ENCODE data around the gene CUL9. TPM values are rescaled to one million over a fixed set of nuclear protein-coding genes. Genes with fewer than 3 reads are reported as not detected.

Gene CUL9
- total and polyA plus RNA-seq, 2 experiments from 2014 or later: 2.6 to 11.3 TPM

GRCh38 chr6:43254846-43255245 lies 72.8 kb downstream of the CUL9 start:
- Histone ChIP-seq H3F3A (replicated peaks; ENCODE audit: low read depth) (no peaks in the 10 kb centered on the region), H3K36me3 (ENCODE audit: insufficient read depth) (no peaks in the 10 kb centered on the region), H3K4me3 (no peak overlapping the region), H3K4me2 (no peak overlapping the region), H3K4me1 (ENCODE audit: insufficient read depth) (peaks cover 10% of the 10 kb centered on the region; the same call in 1 of the 2 replicates), H3K79me2 (replicated peaks; ENCODE audit: insufficient read depth) (no peaks in the 10 kb centered on the region), H3K27me3 (ENCODE audit: insufficient read depth) (no peaks in the 10 kb centered on the region), H4K20me1 (replicated peaks; ENCODE audit: insufficient read depth) (no peaks in the 10 kb centered on the region), H2AFZ (no peak overlapping the region), H3K27ac (ENCODE audit: low read depth) (no peak overlapping the region), H3K9me2 (ENCODE audit: insufficient read depth) (no peaks in the 10 kb centered on the region)
- Mint-ChIP-seq H3K36me3 (ENCODE audit: low read depth) (no peaks in the 10 kb centered on the region), H3K4me3 (no peak overlapping the region), H3K27me3 (ENCODE audit: insufficient read depth, low read depth, poor library complexity) (peaks cover 23% of the 10 kb centered on the region), H3K4me1 (peaks cover 23% of the 10 kb centered on the region), H3K27ac (no peak overlapping the region), H3K9me3 (no peaks in the 10 kb centered on the region; the same call in 2 of the 3 replicates)
- DNase-seq (ENCODE audit: low spot score) (no peak), ATAC-seq (no peak)
- TF ChIP-seq STAT1 (IDR thresholded peaks at IDR 0.05; ENCODE audit: unreplicated experiment): no peak
- no peak for TF ChIP-seq ZNF114 (CRISPR knock-in tag; IDR thresholded peaks at IDR 0.05)
- no peak for TF ChIP-seq EZH2phosphoT487 (IDR thresholded peaks at IDR 0.05; ENCODE audit: unreplicated experiment)
- TF ChIP-seq CREB1 (CRISPR knock-in tag; IDR thresholded peaks at IDR 0.05; ENCODE audit: low read depth): no peak

- Mint-ChIP-seq H3K27ac (no peak overlapping the region), H3K36me3 (ENCODE audit: low read depth) (no peaks in the 10 kb centered on the region), H3K9me3 (no peaks in the 10 kb centered on the region; the same call in 2 of the 3 replicates), H3K4me1 (peaks cover 23% of the 10 kb centered on the region), H3K4me3 (no peak overlapping the region), H3K27me3 (ENCODE audit: insufficient read depth, low read depth, poor library complexity) (peaks cover 21% of the 10 kb centered on the region)
- Histone ChIP-seq H3K4me3 (no peak overlapping the region), H3K36me3 (ENCODE audit: insufficient read depth) (no peaks in the 10 kb centered on the region), H3K4me1 (ENCODE audit: insufficient read depth) (peaks cover 9% of the 10 kb centered on the region; the same call in 1 of the 2 replicates), H3K79me2 (replicated peaks; ENCODE audit: insufficient read depth) (no peaks in the 10 kb centered on the region), H2AFZ (no peak overlapping the region), H3F3A (replicated peaks; ENCODE audit: low read depth) (no peaks in the 10 kb centered on the region), H4K20me1 (replicated peaks; ENCODE audit: insufficient read depth) (no peaks in the 10 kb centered on the region), H3K27me3 (ENCODE audit: insufficient read depth) (no peaks in the 10 kb centered on the region), H3K9me2 (ENCODE audit: insufficient read depth) (no peaks in the 10 kb centered on the region), H3K4me2 (no peak overlapping the region), H3K27ac (ENCODE audit: low read depth) (no peak overlapping the region)
- ATAC-seq (no peak), DNase-seq (ENCODE audit: low spot score) (no peak)
- TF ChIP-seq ZNF114 (CRISPR knock-in tag; IDR thresholded peaks at IDR 0.05) (no peak), REST (IDR thresholded peaks at IDR 0.05; ENCODE audit: unreplicated experiment) (no peak), STAT1 (IDR thresholded peaks at IDR 0.05; ENCODE audit: unreplicated experiment) (no peak), JUNB (IDR thresholded peaks at IDR 0.05; ENCODE audit: unreplicated experiment) (no peak), NANOG (IDR thresholded peaks at IDR 0.05; ENCODE audit: borderline replicate concordance) (no peak), EZH2phosphoT487 (IDR thresholded peaks at IDR 0.05; ENCODE audit: unreplicated experiment) (no peak), ZNF331 (CRISPR knock-in tag; IDR thresholded peaks at IDR 0.05; ENCODE audit: low read depth) (no peak), POLR2AphosphoS5 (IDR thresholded peaks at IDR 0.05; ENCODE audit: low read depth) (no peak), ZNF462 (CRISPR knock-in tag; IDR thresholded peaks at IDR 0.05) (no peak)
These were observed 73.5 kb downstream of the CUL9 start for GRCh38 chr6:43255408-43256054.
